ENCODE results near the gene PDK4.
A peak's percentile ranks its signal among the peaks of the same experiment; 100 is the strongest.
"Not testable (repeated sequence)": the region's sequence is repeated elsewhere in the genome, so short reads cannot be mapped to it uniquely, and the experiment has no call there.

PDK4 gene

GRCh38 chr7:95607561-95607960 is 11.2 kb upstream of the PDK4 start:
- peak overlapping the region; percentile 100 for H3K27ac ChIP-seq (ENCODE audit: low read depth, low read length)
- no peaks in the 10 kb centered on the region for H3K27me3 ChIP-seq (ENCODE audit: control insufficient read depth in 5 of 5, insufficient read depth in 4 of 5, low read length in 5 of 5)
- H3K9ac ChIP-seq (ENCODE audit: low read length in 5 of 5): peak overlapping the region; percentile 41 to 95 (median 82)
- H3K36me3 ChIP-seq (ENCODE audit: control insufficient read depth in 5 of 5, insufficient read depth in 5 of 5, low read length in 5 of 5): no peaks in the 10 kb centered on the region
- H3K4me1 ChIP-seq (ENCODE audit: control insufficient read depth in 5 of 5, insufficient read depth in 5 of 5, low read length in 5 of 5): peaks cover 13 to 78% (median 66%) of the 10 kb centered on the region in 5 donors
- H3K9me3 ChIP-seq (ENCODE audit: control insufficient read depth in 5 of 5, low read length in 5 of 5): no peaks in the 10 kb centered on the region
- H3K4me3 ChIP-seq (ENCODE audit: low read depth in 1 of 5, low read length in 5 of 5): peak overlapping the region in 2 of 5 donors; percentile 15 to 23

GRCh38 chr7:95605275-95605674 is 9.0 kb upstream of the PDK4 start:
- H3K9ac ChIP-seq (ENCODE audit: low read length in 5 of 5): no peak overlapping the region
- H3K36me3 ChIP-seq (ENCODE audit: control insufficient read depth in 5 of 5, insufficient read depth in 5 of 5, low read length in 5 of 5): no peaks in the 10 kb centered on the region
- no peaks in the 10 kb centered on the region for H3K9me3 ChIP-seq (ENCODE audit: control insufficient read depth in 5 of 5, low read length in 5 of 5)
- H3K4me3 ChIP-seq (ENCODE audit: low read depth in 1 of 5, low read length in 5 of 5): no peak overlapping the region
- no peak overlapping the region for H3K27ac ChIP-seq (ENCODE audit: low read depth, low read length)
- H3K4me1 ChIP-seq (ENCODE audit: control insufficient read depth in 5 of 5, insufficient read depth in 5 of 5, low read length in 5 of 5): peaks cover 13 to 77% (median 71%) of the 10 kb centered on the region in 5 donors
- H3K27me3 ChIP-seq (ENCODE audit: control insufficient read depth in 5 of 5, insufficient read depth in 4 of 5, low read length in 5 of 5): no peaks in the 10 kb centered on the region

- not testable (repeated sequence) for H3K9ac ChIP-seq (ENCODE audit: low read length in 5 of 5); H3K27me3 ChIP-seq (ENCODE audit: control insufficient read depth in 5 of 5, insufficient read depth in 4 of 5, low read length in 5 of 5); H3K9me3 ChIP-seq (ENCODE audit: control insufficient read depth in 5 of 5, low read length in 5 of 5); H3K36me3 ChIP-seq (ENCODE audit: control insufficient read depth in 5 of 5, insufficient read depth in 5 of 5, low read length in 5 of 5); H3K4me3 ChIP-seq (ENCODE audit: low read depth in 1 of 5, low read length in 5 of 5)
- Histone ChIP-seq H3K4me1 (ENCODE audit: control insufficient read depth in 5 of 5, insufficient read depth in 5 of 5, low read length in 5 of 5) (peaks cover 13 to 73% (median 66%) of the 10 kb centered on the region in 5 donors), H3K27ac (ENCODE audit: low read depth, low read length) (peak overlapping the region; percentile 66)
Measured at GRCh38 chr7:95604811-95605210, 8.5 kb upstream of the PDK4 start.

- H3K4me3 ChIP-seq (ENCODE audit: low read depth in 1 of 5, low read length in 5 of 5); H3K27me3 ChIP-seq (ENCODE audit: control insufficient read depth in 5 of 5, insufficient read depth in 4 of 5, low read length in 5 of 5); H3K36me3 ChIP-seq (ENCODE audit: control insufficient read depth in 5 of 5, insufficient read depth in 5 of 5, low read length in 5 of 5); H3K9me3 ChIP-seq (ENCODE audit: control insufficient read depth in 5 of 5, low read length in 5 of 5); H3K9ac ChIP-seq (ENCODE audit: low read length in 5 of 5): not testable (repeated sequence)
- Histone ChIP-seq H3K4me1 (ENCODE audit: control insufficient read depth in 5 of 5, insufficient read depth in 5 of 5, low read length in 5 of 5) (peaks cover 12 to 73% (median 64%) of the 10 kb centered on the region in 5 donors), H3K27ac (ENCODE audit: low read depth, low read length) (peak overlapping the region; percentile 66)
Measured at GRCh38 chr7:95604397-95604796, 8.1 kb upstream of the PDK4 start.

- Histone ChIP-seq H3K9me3 (ENCODE audit: control insufficient read depth in 5 of 5, low read length in 5 of 5) (no peaks in the 10 kb centered on the region), H3K27me3 (ENCODE audit: control insufficient read depth in 5 of 5, insufficient read depth in 4 of 5, low read length in 5 of 5) (no peaks in the 10 kb centered on the region), H3K4me3 (ENCODE audit: low read depth in 1 of 5, low read length in 5 of 5) (peak overlapping the region in 2 of 5 donors; percentile 13 to 40), H3K36me3 (ENCODE audit: control insufficient read depth in 5 of 5, insufficient read depth in 5 of 5, low read length in 5 of 5) (no peaks in the 10 kb centered on the region), H3K4me1 (ENCODE audit: control insufficient read depth in 5 of 5, insufficient read depth in 5 of 5, low read length in 5 of 5) (peaks cover 6 to 72% (median 67%) of the 10 kb centered on the region in 5 donors), H3K27ac (ENCODE audit: low read depth, low read length) (peak overlapping the region; percentile 32), H3K9ac (ENCODE audit: low read length in 5 of 5) (peak overlapping the region in 3 of 5 donors; percentile 0 to 33 (median 22))
Measured at GRCh38 chr7:95602421-95602820, 6.1 kb upstream of the PDK4 start.

- H3K27me3 ChIP-seq (ENCODE audit: control insufficient read depth in 5 of 5, insufficient read depth in 4 of 5, low read length in 5 of 5): no peaks in the 10 kb centered on the region
- H3K36me3 ChIP-seq (ENCODE audit: control insufficient read depth in 5 of 5, insufficient read depth in 5 of 5, low read length in 5 of 5): no peaks in the 10 kb centered on the region
- H3K9me3 ChIP-seq (ENCODE audit: control insufficient read depth in 5 of 5, low read length in 5 of 5): no peaks in the 10 kb centered on the region
- no peak overlapping the region for H3K4me3 ChIP-seq (ENCODE audit: low read depth in 1 of 5, low read length in 5 of 5)
- H3K9ac ChIP-seq (ENCODE audit: low read length in 5 of 5): no peak overlapping the region
- H3K27ac ChIP-seq (ENCODE audit: low read depth, low read length): no peak overlapping the region
- H3K4me1 ChIP-seq (ENCODE audit: control insufficient read depth in 5 of 5, insufficient read depth in 5 of 5, low read length in 5 of 5): peaks cover 8 to 68% (median 62%) of the 10 kb centered on the region in 5 donors
Measured at GRCh38 chr7:95601316-95601715, 5.0 kb upstream of the PDK4 start.

- Histone ChIP-seq H3K4me3 (ENCODE audit: low read depth in 1 of 5, low read length in 5 of 5) (no peak overlapping the region), H3K9ac (ENCODE audit: low read length in 5 of 5) (peak overlapping the region in 1 of 5 donors; percentile 57), H3K4me1 (ENCODE audit: control insufficient read depth in 5 of 5, insufficient read depth in 5 of 5, low read length in 5 of 5) (peaks cover 8 to 59% (median 55%) of the 10 kb centered on the region in 5 donors), H3K36me3 (ENCODE audit: control insufficient read depth in 5 of 5, insufficient read depth in 5 of 5, low read length in 5 of 5) (peaks cover 4 to 9% (median 5%) of the 10 kb centered on the region in 5 donors), H3K27ac (ENCODE audit: low read depth, low read length) (peak overlapping the region; percentile 78), H3K27me3 (ENCODE audit: control insufficient read depth in 5 of 5, insufficient read depth in 4 of 5, low read length in 5 of 5) (no peaks in the 10 kb centered on the region), H3K9me3 (ENCODE audit: control insufficient read depth in 5 of 5, low read length in 5 of 5) (no peaks in the 10 kb centered on the region)
Measured at GRCh38 chr7:95599069-95599468, 2.8 kb upstream of the PDK4 start.

GRCh38 chr7:95598511-95598910 is 2.2 kb upstream of the PDK4 start:
- no peaks in the 10 kb centered on the region for H3K9me3 ChIP-seq (ENCODE audit: control insufficient read depth in 5 of 5, low read length in 5 of 5)
- H3K4me3 ChIP-seq (ENCODE audit: low read depth in 1 of 5, low read length in 5 of 5): no peak overlapping the region
- peaks cover 10 to 58% (median 51%) of the 10 kb centered on the region in 5 donors for H3K4me1 ChIP-seq (ENCODE audit: control insufficient read depth in 5 of 5, insufficient read depth in 5 of 5, low read length in 5 of 5)
- H3K9ac ChIP-seq (ENCODE audit: low read length in 5 of 5): no peak overlapping the region
- peak overlapping the region; percentile 78 for H3K27ac ChIP-seq (ENCODE audit: low read depth, low read length)
- peaks cover 8 to 13% (median 9%) of the 10 kb centered on the region in 5 donors for H3K36me3 ChIP-seq (ENCODE audit: control insufficient read depth in 5 of 5, insufficient read depth in 5 of 5, low read length in 5 of 5)
- H3K27me3 ChIP-seq (ENCODE audit: control insufficient read depth in 5 of 5, insufficient read depth in 4 of 5, low read length in 5 of 5): no peaks in the 10 kb centered on the region

GRCh38 chr7:95595746-95596197 is 544 bp downstream of the PDK4 start:
- H3K4me1 ChIP-seq (ENCODE audit: control insufficient read depth in 5 of 5, insufficient read depth in 5 of 5, low read length in 5 of 5): peaks cover 16 to 59% (median 56%) of the 10 kb centered on the region in 5 donors

GRCh38 chr7:95594185-95594584 is 2.1 kb downstream of the PDK4 start:
- H3K27ac ChIP-seq (ENCODE audit: low read depth, low read length): peak overlapping the region; percentile 98
- H3K4me1 ChIP-seq (ENCODE audit: control insufficient read depth in 5 of 5, insufficient read depth in 5 of 5, low read length in 5 of 5): peaks cover 14 to 71% (median 65%) of the 10 kb centered on the region in 5 donors
- H3K36me3 ChIP-seq (ENCODE audit: control insufficient read depth in 5 of 5, insufficient read depth in 5 of 5, low read length in 5 of 5): peaks cover 46 to 54% (median 47%) of the 10 kb centered on the region in 5 donors
- H3K9me3 ChIP-seq (ENCODE audit: control insufficient read depth in 5 of 5, low read length in 5 of 5): no peaks in the 10 kb centered on the region
- H3K9ac ChIP-seq (ENCODE audit: low read length in 5 of 5): peak overlapping the region; percentile 81 to 99 (median 95)
- no peaks in the 10 kb centered on the region for H3K27me3 ChIP-seq (ENCODE audit: control insufficient read depth in 5 of 5, insufficient read depth in 4 of 5, low read length in 5 of 5)
- peak overlapping the region; percentile 89 to 100 (median 100) for H3K4me3 ChIP-seq (ENCODE audit: low read depth in 1 of 5, low read length in 5 of 5)

More at GRCh38 chr7:95595746-95596197, 544 bp downstream of the PDK4 start:
- Histone ChIP-seq H3K27me3 (ENCODE audit: control insufficient read depth in 5 of 5, insufficient read depth in 4 of 5, low read length in 5 of 5) (no peaks in the 10 kb centered on the region), H3K4me3 (ENCODE audit: low read depth in 1 of 5, low read length in 5 of 5) (peak overlapping the region; percentile 89 to 100 (median 100)), H3K27ac (ENCODE audit: low read depth, low read length) (peak overlapping the region; percentile 98), H3K9me3 (ENCODE audit: control insufficient read depth in 5 of 5, low read length in 5 of 5) (no peaks in the 10 kb centered on the region), H3K36me3 (ENCODE audit: control insufficient read depth in 5 of 5, insufficient read depth in 5 of 5, low read length in 5 of 5) (peaks cover 35 to 39% (median 36%) of the 10 kb centered on the region in 5 donors), H3K9ac (ENCODE audit: low read length in 5 of 5) (peak overlapping the region; percentile 81 to 99 (median 95))

Data from subcutaneous abdominal adipose tissue (tissue), 5 donors.